Measurements from ENCODE around the gene OSMR.

DNA sequence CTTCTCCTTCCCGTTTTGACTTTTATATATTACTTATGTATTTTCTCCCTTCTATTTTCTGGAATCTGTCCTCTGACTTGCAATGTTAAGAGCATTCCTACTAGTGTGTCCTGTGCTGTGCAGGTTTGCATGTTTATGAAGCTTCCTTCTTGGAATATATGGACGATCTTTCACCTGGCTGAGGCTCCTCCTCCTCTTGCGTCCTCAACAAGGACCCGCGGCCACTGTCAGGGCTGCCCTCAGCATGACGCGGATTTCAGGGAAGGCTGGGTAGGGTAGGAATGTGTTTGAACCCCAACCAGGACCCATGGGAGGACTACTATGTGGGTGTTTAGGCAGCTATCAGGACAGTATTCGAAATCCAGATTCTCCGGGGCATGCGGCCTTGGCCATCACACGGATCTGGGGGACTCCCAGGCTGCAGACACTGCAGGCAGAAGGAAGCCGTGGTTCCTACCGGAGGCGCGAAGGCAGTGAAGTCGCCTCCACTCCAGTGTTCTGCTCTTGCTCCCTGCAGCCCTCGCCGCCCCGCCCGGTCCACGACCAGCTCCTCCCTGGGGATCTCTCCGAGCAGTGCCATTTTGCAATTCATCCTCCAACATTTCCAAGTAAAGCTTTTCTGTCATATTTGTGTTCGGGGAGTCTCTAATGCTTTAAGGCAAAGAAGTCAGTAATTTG is 37.0 kb upstream of the OSMR start:
- no peak for TF ChIP-seq SRF (CRISPR knock-in tag; IDR thresholded peaks at IDR 0.05)
- no peak for TF ChIP-seq CHD4 (IDR thresholded peaks at IDR 0.05; ENCODE audit: insufficient read depth, insufficient replicate concordance, low read depth, low read length, poor library complexity, severe bottlenecking)
- no peak for TF ChIP-seq NR3C1 (CRISPR knock-in tag; IDR thresholded peaks at IDR 0.05)
- no peak for TF ChIP-seq ZNF354B (CRISPR knock-in tag; IDR thresholded peaks at IDR 0.05)
- TF ChIP-seq ADNP (tag; IDR thresholded peaks at IDR 0.05) = no peak
- no peak for TF ChIP-seq MEIS2 (IDR thresholded peaks at IDR 0.05; ENCODE audit: partially characterized antibody)
- TF ChIP-seq, protein P1, sequence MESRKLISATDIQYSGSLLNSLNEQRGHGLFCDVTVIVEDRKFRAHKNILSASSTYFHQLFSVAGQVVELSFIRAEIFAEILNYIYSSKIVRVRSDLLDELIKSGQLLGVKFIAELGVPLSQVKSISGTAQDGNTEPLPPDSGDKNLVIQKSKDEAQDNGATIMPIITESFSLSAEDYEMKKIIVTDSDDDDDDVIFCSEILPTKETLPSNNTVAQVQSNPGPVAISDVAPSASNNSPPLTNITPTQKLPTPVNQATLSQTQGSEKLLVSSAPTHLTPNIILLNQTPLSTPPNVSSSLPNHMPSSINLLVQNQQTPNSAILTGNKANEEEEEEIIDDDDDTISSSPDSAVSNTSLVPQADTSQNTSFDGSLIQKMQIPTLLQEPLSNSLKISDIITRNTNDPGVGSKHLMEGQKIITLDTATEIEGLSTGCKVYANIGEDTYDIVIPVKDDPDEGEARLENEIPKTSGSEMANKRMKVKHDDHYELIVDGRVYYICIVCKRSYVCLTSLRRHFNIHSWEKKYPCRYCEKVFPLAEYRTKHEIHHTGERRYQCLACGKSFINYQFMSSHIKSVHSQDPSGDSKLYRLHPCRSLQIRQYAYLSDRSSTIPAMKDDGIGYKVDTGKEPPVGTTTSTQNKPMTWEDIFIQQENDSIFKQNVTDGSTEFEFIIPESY (CRISPR knock-in tag; IDR thresholded peaks at IDR 0.05) = no peak
- TF ChIP-seq HDAC6 (IDR thresholded peaks at IDR 0.05; ENCODE audit: low read depth, low read length) = no peak
- TF ChIP-seq RBBP5 (IDR thresholded peaks at IDR 0.05; ENCODE audit: borderline replicate concordance, insufficient read depth, low read length, poor library complexity, severe bottlenecking) = no peak
- TF ChIP-seq MXI1 (IDR thresholded peaks at IDR 0.05; ENCODE audit: low read depth, low read length) = no peak
- TF ChIP-seq RBM22 (IDR thresholded peaks at IDR 0.05; ENCODE audit: low read depth, low read length, poor library complexity, severe bottlenecking) = no peak
- TF ChIP-seq KDM1A (IDR thresholded peaks at IDR 0.05) = no peak
- TF ChIP-seq ETV6 (IDR thresholded peaks at IDR 0.05; ENCODE audit: borderline replicate concordance in 1 of 2, low read depth in 2 of 2, low read length in 1 of 2) = no peak
- TF ChIP-seq ETV6 (CRISPR knock-in tag; IDR thresholded peaks at IDR 0.05; ENCODE audit: borderline replicate concordance) = no peak
